ENCODE data around the gene UBE2G2. TPM values are rescaled to one million over a fixed set of nuclear protein-coding genes. Genes with fewer than 3 reads are reported as not detected.

UBE2G2 gene
- total RNA-seq, 1 experiment from 2014 or later = 126 TPM

- Histone ChIP-seq H3K9ac (ENCODE audit: low read length) (no peak overlapping the region), H3K27me3 (ENCODE audit: low read length) (no peaks in the 10 kb centered on the region), H3K27ac (ENCODE audit: low read length) (no peak overlapping the region), H4K20me1 (ENCODE audit: insufficient read depth, low read depth, low read length) (no peaks in the 10 kb centered on the region), H3K9me3 (ENCODE audit: low read length) (no peaks in the 10 kb centered on the region), H3K79me2 (ENCODE audit: low read length) (no peaks in the 10 kb centered on the region), H3K4me1 (ENCODE audit: low read length) (peaks cover 7% of the 10 kb centered on the region), H3K4me3 (ENCODE audit: low read length) (no peak overlapping the region), H2AFZ (ENCODE audit: low read length) (no peak overlapping the region), H3K4me2 (ENCODE audit: low read depth, low read length, poor library complexity, severe bottlenecking) (no peak overlapping the region), H3K9me2 (replicated peaks; ENCODE audit: insufficient read depth, low read length) (no peaks in the 10 kb centered on the region), H3K36me3 (ENCODE audit: insufficient read depth, low read length) (no peaks in the 10 kb centered on the region)
- no peak for DNase-seq
Observed at GRCh38 chr21:44727757-44728156, 73.9 kb downstream of the UBE2G2 start.

GRCh38 chr21:44727321-44727720 is 74.3 kb downstream of the UBE2G2 start:
- Histone ChIP-seq H3K27ac (ENCODE audit: low read length) (no peak overlapping the region), H3K36me3 (ENCODE audit: insufficient read depth, low read length) (no peaks in the 10 kb centered on the region), H4K20me1 (ENCODE audit: insufficient read depth, low read depth, low read length) (no peaks in the 10 kb centered on the region), H3K4me1 (ENCODE audit: low read length) (peaks cover 7% of the 10 kb centered on the region), H2AFZ (ENCODE audit: low read length) (no peak overlapping the region), H3K27me3 (ENCODE audit: low read length) (no peaks in the 10 kb centered on the region), H3K9me3 (ENCODE audit: low read length) (no peaks in the 10 kb centered on the region), H3K79me2 (ENCODE audit: low read length) (no peaks in the 10 kb centered on the region), H3K9me2 (replicated peaks; ENCODE audit: insufficient read depth, low read length) (no peaks in the 10 kb centered on the region), H3K4me3 (ENCODE audit: low read length) (no peak overlapping the region), H3K4me2 (ENCODE audit: low read depth, low read length, poor library complexity, severe bottlenecking) (no peak overlapping the region), H3K9ac (ENCODE audit: low read length) (no peak overlapping the region)
- DNase-seq = no peak

DNA sequence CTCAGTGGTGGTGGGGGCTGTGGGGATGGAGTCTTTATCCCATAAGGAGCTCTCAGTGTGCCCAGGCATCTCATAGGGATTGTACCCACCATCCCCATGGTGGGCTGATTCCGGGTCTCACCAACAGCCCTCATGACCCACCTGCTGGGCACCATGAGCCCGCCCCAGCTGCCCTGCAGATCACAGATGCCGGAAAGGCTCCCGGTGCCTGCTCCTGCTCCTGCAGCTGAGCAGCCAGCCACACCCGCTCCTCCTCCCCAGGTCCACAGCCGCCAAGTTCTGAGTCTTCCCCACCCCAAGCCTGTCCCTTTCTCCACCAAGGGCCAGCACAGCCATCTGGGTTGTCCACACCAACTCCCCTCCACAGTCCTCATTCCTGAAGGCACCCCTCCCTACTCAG is 74.8 kb downstream of the UBE2G2 start:
- Histone ChIP-seq H3K9ac (ENCODE audit: low read length) (no peak overlapping the region), H3K9me2 (replicated peaks; ENCODE audit: insufficient read depth, low read length) (no peaks in the 10 kb centered on the region), H3K27me3 (ENCODE audit: low read length) (no peaks in the 10 kb centered on the region), H3K79me2 (ENCODE audit: low read length) (no peaks in the 10 kb centered on the region), H3K36me3 (ENCODE audit: insufficient read depth, low read length) (no peaks in the 10 kb centered on the region), H3K9me3 (ENCODE audit: low read length) (no peaks in the 10 kb centered on the region), H3K27ac (ENCODE audit: low read length) (no peak overlapping the region), H2AFZ (ENCODE audit: low read length) (no peak overlapping the region), H4K20me1 (ENCODE audit: insufficient read depth, low read depth, low read length) (no peaks in the 10 kb centered on the region), H3K4me1 (ENCODE audit: low read length) (peaks cover 7% of the 10 kb centered on the region), H3K4me2 (ENCODE audit: low read depth, low read length, poor library complexity, severe bottlenecking) (no peak overlapping the region), H3K4me3 (ENCODE audit: low read length) (no peak overlapping the region)
- DNase-seq = no peak

DNA sequence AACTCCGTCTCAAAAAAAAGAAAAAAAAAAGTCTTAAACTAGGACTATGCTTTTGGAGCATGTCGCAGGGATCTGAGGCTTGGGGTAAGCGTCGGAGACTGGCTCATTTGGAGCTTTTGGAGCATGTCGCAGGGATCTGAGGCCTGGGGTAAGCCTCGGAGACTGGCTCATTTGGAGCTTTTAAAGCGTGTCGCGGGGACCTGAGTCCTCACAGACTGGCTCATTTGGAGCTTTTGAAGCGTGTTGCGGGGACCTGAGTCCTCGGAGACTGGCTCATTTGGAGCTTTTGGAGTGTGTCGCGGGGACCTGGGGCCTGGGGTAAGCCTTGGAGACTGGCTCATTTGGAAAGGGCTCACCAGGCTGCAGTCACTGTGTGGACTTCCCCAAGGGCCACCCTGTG is 76.7 kb downstream of the UBE2G2 start:
- Histone ChIP-seq H3K4me2 (ENCODE audit: low read depth, low read length, poor library complexity, severe bottlenecking) (no peak overlapping the region), H3K79me2 (ENCODE audit: low read length) (no peaks in the 10 kb centered on the region), H3K9me3 (ENCODE audit: low read length) (no peaks in the 10 kb centered on the region), H3K27ac (ENCODE audit: low read length) (no peak overlapping the region), H4K20me1 (ENCODE audit: insufficient read depth, low read depth, low read length) (no peaks in the 10 kb centered on the region), H3K9ac (ENCODE audit: low read length) (no peak overlapping the region), H3K27me3 (ENCODE audit: low read length) (no peaks in the 10 kb centered on the region), H3K36me3 (ENCODE audit: insufficient read depth, low read length) (no peaks in the 10 kb centered on the region), H2AFZ (ENCODE audit: low read length) (no peak overlapping the region), H3K4me1 (ENCODE audit: low read length) (no peaks in the 10 kb centered on the region), H3K4me3 (ENCODE audit: low read length) (no peak overlapping the region), H3K9me2 (replicated peaks; ENCODE audit: insufficient read depth, low read length) (no peaks in the 10 kb centered on the region)
- DNase-seq = no peak

- H4K20me1 ChIP-seq (ENCODE audit: insufficient read depth, low read depth, low read length) = no peaks in the 10 kb centered on the region
- no peaks in the 10 kb centered on the region for H3K9me3 ChIP-seq (ENCODE audit: low read length)
- no peaks in the 10 kb centered on the region for H3K79me2 ChIP-seq (ENCODE audit: low read length)
- DNase-seq = no peak
- H3K36me3 ChIP-seq (ENCODE audit: insufficient read depth, low read length) = no peaks in the 10 kb centered on the region
- no peaks in the 10 kb centered on the region for H3K9me2 ChIP-seq (replicated peaks; ENCODE audit: insufficient read depth, low read length)
- no peak overlapping the region for H3K4me3 ChIP-seq (ENCODE audit: low read length)
- no peaks in the 10 kb centered on the region for H3K27me3 ChIP-seq (ENCODE audit: low read length)
- H3K9ac ChIP-seq (ENCODE audit: low read length) = no peak overlapping the region
- H3K27ac ChIP-seq (ENCODE audit: low read length) = no peak overlapping the region
- H3K4me1 ChIP-seq (ENCODE audit: low read length) = no peaks in the 10 kb centered on the region
- H3K4me2 ChIP-seq (ENCODE audit: low read depth, low read length, poor library complexity, severe bottlenecking) = no peak overlapping the region
- no peak overlapping the region for H2AFZ ChIP-seq (ENCODE audit: low read length)
Observed at GRCh38 chr21:44724196-44724595, 77.4 kb downstream of the UBE2G2 start.

- Histone ChIP-seq H3K4me3 (ENCODE audit: low read length) (no peak overlapping the region), H3K9ac (ENCODE audit: low read length) (no peak overlapping the region), H3K4me2 (ENCODE audit: low read depth, low read length, poor library complexity, severe bottlenecking) (no peak overlapping the region), H3K4me1 (ENCODE audit: low read length) (no peaks in the 10 kb centered on the region), H2AFZ (ENCODE audit: low read length) (no peak overlapping the region), H4K20me1 (ENCODE audit: insufficient read depth, low read depth, low read length) (no peaks in the 10 kb centered on the region), H3K79me2 (ENCODE audit: low read length) (no peaks in the 10 kb centered on the region), H3K36me3 (ENCODE audit: insufficient read depth, low read length) (no peaks in the 10 kb centered on the region), H3K27ac (ENCODE audit: low read length) (no peak overlapping the region), H3K27me3 (ENCODE audit: low read length) (no peaks in the 10 kb centered on the region), H3K9me2 (replicated peaks; ENCODE audit: insufficient read depth, low read length) (no peaks in the 10 kb centered on the region), H3K9me3 (ENCODE audit: low read length) (no peaks in the 10 kb centered on the region)
- no peak for DNase-seq
Observed at GRCh38 chr21:44723177-44724131, 78.2 kb downstream of the UBE2G2 start.

- H3K4me2 ChIP-seq (ENCODE audit: low read depth, low read length, poor library complexity, severe bottlenecking) = no peak overlapping the region
- no peak overlapping the region for H3K27ac ChIP-seq (ENCODE audit: low read length)
- DNase-seq = no peak
- H3K4me3 ChIP-seq (ENCODE audit: low read length) = no peak overlapping the region
- H3K9me3 ChIP-seq (ENCODE audit: low read length) = no peaks in the 10 kb centered on the region
- H3K4me1 ChIP-seq (ENCODE audit: low read length) = no peaks in the 10 kb centered on the region
- H3K9ac ChIP-seq (ENCODE audit: low read length) = no peak overlapping the region
- H2AFZ ChIP-seq (ENCODE audit: low read length) = no peak overlapping the region
- H4K20me1 ChIP-seq (ENCODE audit: insufficient read depth, low read depth, low read length) = no peaks in the 10 kb centered on the region
- H3K27me3 ChIP-seq (ENCODE audit: low read length) = no peaks in the 10 kb centered on the region
- no peaks in the 10 kb centered on the region for H3K36me3 ChIP-seq (ENCODE audit: insufficient read depth, low read length)
- H3K9me2 ChIP-seq (replicated peaks; ENCODE audit: insufficient read depth, low read length) = no peaks in the 10 kb centered on the region
- no peaks in the 10 kb centered on the region for H3K79me2 ChIP-seq (ENCODE audit: low read length)
Observed at GRCh38 chr21:44722731-44723130, 78.9 kb downstream of the UBE2G2 start.

- H3K27ac ChIP-seq (ENCODE audit: low read length) = no peak overlapping the region
- H3K4me1 ChIP-seq (ENCODE audit: low read length) = no peaks in the 10 kb centered on the region
- H3K27me3 ChIP-seq (ENCODE audit: low read length) = no peaks in the 10 kb centered on the region
- H3K4me2 ChIP-seq (ENCODE audit: low read depth, low read length, poor library complexity, severe bottlenecking) = no peak overlapping the region
- H2AFZ ChIP-seq (ENCODE audit: low read length) = no peak overlapping the region
- H3K9me3 ChIP-seq (ENCODE audit: low read length) = no peaks in the 10 kb centered on the region
- no peak for DNase-seq
- no peak overlapping the region for H3K4me3 ChIP-seq (ENCODE audit: low read length)
- no peaks in the 10 kb centered on the region for H4K20me1 ChIP-seq (ENCODE audit: insufficient read depth, low read depth, low read length)
- no peak overlapping the region for H3K9ac ChIP-seq (ENCODE audit: low read length)
- no peaks in the 10 kb centered on the region for H3K36me3 ChIP-seq (ENCODE audit: insufficient read depth, low read length)
- H3K79me2 ChIP-seq (ENCODE audit: low read length) = no peaks in the 10 kb centered on the region
- H3K9me2 ChIP-seq (replicated peaks; ENCODE audit: insufficient read depth, low read length) = no peaks in the 10 kb centered on the region
Observed at GRCh38 chr21:44720170-44720569, 81.5 kb downstream of the UBE2G2 start.
